ENCODE measurements around the gene MRPL40.
"Not testable (repeated sequence)": the region's sequence is repeated elsewhere in the genome, so short reads cannot be mapped to it uniquely, and the experiment has no call there.

The MRPL40 gene

DNA sequence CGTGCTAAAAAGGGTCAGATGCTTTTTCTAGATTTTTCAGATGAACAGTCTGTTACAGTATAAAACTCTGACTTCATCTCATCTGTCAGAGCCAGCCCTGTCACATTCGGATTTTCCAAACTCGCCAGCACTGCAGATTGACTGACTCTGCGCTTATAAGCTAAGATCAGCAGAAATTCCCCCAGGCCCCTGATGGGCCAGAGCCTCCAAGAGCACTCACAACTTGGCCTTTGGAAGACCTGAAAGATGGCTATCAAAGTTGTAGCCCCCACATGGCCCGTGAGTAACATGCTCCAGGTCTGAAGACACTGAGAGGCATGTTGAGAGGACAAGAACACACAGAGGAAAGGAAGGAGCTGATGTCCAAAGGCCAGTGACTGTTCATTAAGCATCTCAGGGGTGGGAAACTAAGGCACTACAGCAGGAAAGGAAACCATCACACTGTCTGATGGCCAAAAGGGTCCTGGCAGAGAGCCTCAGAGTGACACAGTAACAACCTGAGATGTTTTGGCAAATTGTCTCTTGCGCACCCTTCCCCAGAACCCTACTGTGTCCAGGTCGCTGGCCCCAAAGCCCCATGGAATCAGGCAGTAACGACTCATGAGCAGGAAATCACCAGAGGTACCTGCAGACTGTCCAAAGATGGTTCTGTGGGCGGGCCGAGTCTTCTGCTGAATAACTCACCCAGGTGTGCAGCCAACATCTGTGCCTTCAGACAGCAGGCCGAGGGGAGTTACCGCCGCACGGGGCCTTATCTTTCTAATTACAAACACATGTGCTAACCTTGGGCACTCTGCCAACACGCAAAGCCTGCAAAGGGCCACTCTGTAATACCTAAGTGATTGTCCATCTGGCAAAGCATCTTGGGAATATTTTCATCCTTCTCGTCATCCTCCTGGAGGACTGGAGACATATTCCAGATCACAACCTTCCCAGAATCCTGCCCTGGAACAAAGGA is 24.4 kb upstream of the MRPL40 start:
- DNase-seq: no peak

DNA sequence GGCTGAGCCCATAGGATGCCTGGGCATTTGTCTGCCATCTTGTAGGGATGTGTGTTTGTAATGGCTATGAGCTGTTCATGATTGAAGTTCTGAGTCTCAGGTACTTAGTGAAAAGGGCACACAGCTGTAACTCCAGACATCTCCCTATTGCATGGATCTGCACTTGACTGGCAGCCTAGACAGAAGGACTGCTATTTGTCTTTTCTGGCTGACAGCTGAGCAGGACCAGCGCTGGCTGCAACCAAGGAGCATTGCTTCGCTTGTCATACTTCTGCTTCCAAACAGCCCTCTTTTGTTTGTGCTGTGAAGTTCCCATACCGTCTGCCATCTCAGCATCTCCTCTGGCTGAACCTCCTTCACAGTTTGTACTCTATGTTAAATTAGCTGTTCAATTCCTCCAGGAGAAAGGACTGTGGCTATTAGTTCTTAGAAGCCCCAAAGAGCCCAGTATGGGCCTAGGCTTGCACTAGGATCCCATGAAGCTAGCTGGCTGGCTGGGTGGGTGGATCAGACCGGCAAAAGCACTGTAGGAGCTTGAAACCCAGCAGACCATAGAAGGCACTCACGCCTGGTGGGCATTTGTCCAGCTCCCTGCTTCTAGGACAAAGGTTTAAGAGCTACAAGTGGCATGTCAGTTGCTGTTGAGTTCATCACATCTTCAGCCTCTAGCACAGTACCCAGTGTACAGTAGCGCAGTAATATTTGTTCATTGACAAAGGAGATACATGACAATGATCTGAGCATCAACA is 21.2 kb upstream of the MRPL40 start:
- DNase-seq: no peak

DNA sequence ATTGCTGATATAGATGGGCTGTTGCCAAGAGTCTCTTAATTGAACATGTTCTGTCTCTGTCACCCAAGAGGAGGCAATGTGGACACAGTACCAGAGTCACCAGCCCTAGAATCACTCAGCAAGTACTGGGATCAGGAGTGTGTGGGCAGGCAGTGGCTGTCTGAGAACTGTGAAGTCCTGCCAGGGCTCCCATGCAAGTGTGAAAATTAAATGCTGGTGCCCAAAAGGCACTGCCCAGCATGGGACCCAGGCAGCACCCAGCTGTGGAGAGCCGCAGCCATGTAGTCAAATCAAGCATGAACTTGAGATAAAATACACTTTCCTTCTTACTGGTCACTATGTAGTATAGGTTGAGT is 20.7 kb upstream of the MRPL40 start:
- no peak for DNase-seq

DNA sequence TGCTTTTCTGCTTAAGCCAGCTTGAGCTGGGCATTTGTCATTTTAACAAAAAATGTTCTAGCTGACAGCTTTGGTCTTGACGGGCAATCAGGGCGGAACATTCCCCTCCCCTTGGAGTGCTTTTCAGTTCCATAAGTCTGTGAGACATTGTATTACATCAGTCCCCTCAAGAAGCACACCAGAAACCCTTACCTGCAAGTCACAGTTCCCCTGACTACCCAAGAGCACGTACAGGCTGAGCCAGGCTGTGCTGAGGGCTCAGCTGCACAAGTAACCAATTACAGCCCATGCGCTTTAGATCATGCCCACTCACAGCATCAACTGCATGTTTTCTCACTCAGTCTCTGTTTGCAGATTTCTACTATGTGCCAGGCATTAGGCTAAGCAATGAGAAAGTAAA is 19.9 kb upstream of the MRPL40 start:
- DNase-seq: no peak

DNA sequence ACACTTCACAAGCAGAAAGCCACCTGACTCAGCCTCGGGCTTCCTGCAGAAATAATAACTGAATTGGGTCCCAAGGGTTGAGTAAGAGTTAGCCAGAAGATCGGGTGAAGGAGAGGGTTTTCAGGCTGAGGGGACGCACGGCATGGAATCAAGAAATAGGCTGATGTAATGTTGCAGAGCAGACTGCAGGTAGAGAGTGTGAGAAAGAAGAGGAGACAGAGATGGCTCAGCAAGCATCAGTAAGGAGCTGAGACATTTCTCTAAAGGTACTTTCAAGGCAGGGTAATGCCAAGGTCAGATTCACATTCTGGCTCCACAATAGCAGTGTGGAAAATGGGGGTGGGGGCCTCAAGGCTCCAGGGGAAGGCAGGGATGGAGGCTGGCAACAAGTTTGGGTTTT is 19.4 kb upstream of the MRPL40 start:
- DNase-seq: no peak

DNA sequence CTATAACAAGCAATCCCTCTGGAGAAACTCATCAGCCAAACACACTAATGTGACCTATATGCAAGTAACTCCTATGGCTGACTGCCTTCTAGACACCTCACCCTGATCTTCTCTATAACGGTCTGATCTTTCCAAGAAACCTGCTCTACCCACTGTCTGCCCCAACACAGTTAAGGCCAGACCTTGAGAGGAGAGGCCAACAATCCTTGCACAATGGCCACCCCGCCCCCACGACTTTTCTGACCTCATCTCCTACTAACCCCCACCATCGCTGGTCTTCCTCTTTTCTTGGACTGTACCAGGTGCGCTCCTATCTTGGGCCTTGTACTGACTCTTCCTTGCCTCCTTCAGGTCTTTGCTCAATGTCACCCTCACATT is 13.3 kb upstream of the MRPL40 start:
- DNase-seq: peak; percentile 19

DNA sequence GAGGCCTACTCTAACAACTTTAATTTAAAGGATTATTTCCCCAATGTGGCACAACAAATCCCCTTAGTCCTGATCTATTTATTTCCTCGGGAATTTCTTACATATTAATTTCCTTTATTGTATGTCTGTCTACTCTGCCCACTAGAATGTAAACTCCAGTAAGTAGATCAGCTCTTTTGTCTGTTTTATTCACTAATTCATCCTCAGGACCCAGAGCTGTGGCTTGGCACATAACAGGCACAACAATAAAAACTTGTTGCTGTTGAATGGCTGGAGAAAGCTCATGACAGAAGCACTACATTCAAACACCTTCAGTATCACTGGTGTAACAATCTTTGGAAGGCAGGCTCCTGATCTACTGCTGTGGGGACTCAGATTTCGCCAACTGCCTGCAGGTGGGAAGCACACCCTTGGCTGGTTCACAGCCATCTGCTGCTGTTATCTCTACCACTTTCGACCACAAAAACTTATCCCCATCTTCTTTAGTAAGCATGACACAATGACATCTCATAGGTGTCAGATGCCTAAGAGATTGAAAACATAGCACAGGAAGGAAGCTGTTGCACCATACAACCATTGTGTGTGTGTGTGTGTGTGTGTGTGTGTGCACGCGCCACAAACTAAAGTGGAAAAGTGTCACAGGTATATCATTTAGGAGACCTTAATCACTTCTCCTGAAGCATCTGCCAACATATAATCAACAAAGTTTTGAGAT is 12.7 kb upstream of the MRPL40 start:
- DNase-seq: peak; percentile 86

DNA sequence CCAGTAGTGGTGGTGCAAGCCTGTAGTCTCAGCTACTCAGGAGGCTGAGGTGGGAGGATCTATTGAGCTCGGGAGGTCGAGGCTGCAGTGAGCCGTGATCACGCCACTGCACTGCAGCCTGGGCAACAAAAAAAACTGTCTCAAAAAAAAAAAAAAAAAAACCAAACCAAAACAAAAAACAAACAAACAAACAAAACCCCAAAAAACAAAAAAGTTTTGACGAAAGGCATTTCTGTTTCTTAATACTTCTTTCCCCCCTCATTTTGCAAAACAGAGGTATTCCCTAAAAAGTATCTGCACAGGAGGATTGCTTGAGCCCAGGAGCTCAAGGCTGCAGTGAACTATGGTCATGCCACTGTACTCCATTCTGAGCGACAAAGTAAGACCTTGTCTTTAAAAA is 12.0 kb upstream of the MRPL40 start:
- no peak for DNase-seq

DNA sequence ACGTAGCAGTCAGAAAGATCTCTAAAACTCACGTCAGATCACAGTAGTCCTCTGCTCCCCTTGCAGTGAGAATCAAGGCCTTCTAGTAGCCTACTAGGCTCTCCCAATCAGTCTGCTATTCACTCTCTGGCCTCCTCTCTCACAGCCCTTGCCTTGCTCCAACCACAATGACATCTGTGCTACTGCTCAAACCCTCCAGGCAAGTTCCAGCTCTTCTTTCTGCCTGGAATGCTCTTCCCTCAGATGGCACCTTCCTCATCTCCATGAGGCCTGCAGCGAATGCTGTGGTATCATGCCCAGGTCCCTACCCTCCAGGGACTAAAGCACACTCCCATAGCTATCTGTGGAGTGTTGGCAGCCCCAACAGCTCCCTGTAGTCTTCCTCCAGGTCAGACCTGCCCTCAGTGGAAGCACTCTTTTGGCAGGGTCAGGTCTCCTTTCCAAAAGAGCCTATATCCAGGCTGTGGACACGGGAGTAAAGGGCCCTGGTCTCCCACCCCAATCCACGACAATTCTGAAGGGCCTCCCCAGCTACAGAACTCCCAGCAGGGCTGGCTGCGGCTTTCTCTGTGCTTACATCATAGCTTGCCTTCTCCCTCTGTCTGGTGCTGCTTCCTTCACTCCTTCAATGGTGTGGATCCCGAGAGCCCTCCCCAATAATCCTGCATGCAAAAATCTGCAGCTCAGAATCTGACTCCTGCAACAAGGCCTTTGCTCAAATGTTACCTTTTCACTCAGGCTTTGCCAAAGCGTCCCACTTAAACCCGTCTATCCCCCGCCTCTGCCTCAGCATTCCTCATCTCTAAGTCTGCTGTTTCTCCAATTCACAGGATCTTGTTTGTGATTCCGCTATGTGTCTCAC is 9.7 kb upstream of the MRPL40 start:
- DNase-seq: no peak

DNA sequence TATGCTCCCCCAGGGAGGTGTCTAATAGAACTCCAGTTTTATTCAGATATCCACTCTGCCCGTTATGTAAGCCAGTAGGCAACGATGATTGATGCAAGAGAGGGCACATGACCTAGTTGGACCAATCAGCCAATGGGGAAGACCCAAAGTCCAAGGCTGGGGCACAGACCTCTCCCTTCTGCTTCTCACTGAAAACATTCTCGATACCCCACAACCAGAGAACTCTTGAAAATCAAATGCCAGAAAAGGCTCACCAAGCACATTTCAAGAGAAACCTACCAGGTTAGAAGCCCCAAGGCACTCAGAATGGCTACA is 8.2 kb upstream of the MRPL40 start:
- DNase-seq: no peak

DNA sequence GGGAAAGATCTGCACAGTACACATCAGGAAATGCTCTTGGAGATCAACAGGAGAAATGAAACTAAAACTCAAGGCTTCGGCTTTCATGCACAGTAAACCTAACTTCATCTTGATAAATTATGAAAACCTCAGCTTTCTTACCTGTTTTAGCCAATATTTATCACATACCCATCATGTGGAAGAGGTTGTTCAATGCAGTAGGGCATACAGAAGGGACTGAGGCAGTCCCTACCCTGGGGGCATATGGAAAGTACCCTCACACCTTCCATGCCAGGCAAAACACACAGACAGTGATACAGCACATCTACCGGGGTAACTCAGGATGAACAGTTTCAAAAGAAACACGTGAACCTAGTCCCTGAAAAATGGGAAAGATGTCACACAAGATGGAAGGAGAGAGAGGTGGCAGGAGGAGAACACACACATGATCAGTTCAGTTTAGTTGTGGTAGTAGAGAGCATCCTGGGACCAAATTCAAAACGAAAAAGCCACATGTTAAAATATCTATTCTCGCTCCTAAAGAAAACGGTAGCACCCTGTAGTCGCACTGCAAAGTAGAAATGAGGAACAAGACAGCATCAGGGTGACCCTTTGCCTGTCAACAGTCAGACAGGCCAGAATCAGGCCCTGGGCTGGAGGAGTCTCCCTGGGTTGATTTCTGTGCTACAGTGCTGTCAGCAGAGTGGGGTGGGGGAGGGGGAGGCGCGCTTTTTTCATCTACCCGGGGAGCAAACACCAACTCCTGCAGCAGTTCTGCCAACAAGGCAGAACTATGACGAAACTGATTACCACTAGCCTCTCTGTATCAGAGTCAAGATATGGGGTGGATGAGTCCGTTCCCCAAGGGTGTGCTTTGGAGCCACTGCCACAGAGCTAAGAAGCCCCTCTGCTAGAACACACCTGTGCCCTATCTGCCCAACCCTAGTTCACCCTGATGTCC is 2.1 kb upstream of the MRPL40 start:
- peak; percentile 62 for DNase-seq

DNA sequence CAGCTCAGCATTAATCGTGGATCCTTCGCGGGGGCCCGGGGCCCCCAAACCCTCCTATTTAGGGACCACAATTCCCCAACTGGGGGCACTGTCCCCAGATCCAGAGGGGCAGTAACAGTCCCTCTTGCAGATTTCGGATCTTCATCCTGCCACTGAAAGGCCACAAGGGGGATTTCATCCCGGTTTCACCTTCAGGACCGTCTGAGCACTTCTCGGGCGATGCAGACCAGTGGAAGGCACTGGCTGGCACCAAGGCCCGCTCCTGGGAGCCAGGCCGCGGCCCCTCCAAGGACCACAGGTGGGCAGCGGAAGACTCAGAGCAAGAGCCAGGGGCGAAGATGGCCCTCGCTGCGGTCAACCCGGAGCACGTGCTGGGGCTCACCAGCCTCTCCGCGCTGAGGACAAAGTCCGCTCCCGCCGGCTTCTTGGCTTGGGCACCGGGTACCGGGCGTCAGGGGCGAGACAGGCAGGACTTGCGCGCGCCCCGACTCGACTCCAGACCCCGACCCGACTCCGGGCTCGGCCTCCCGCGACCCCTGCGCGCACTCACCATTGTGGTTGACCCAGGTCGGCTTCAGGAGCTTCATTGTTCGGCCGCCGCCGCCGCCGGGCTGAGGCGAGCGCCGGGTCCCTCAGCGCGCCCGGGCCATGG is 1.3 kb upstream of the MRPL40 start:
- peak; percentile 29 for DNase-seq

DNA sequence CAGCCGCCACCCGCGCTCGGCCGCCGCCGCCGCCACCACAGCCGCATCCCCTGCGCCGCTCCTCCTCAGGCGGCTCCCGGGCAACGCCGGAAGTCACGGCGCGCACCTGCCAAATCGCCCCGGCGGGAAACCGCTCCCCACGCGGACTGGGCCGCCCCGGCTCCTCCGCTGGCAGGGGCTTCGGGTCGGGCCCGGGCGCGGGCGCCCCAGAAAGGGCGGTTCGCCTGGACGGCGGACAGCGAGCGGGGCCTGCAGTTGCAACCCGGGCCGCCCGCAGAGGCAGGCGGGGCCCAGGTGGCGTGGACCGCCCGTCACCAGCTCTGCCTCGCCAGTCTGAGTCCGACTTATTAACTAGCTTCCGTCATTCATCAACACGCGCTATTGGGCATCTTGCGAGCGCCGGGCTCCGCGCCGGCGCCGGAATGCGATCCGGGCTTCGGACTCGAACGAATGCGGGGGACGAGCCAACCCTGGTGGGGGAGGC is 654 bp upstream of the MRPL40 start, which contains the start of gene HIRA:
TSS of gene HIRA (minus strand) at position 85 of the 484 bp plus-strand sequence. CDS start 257 bp downstream, outside the sequence.
- DNase-seq: peak; percentile 89

DNA sequence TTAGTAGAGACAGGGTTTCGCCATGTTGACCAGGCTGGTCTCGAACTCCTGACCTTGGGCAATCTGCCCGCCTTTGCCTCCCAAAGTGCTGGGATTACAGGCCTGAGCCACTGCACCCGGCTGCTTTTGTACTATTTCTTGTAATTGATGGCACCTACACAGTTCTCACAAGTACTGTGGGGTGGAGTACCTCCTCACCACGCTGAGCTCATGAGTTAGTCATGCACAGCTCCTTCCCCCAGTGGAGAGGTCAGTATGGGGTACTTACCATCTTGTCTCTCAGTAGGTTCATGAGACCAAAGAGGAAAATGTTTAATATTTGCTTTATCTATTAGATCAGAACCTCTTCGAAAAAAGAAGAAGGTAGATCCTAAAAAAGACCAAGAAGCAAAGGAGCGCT is 2.1 kb downstream of the MRPL40 start:
- no peak for DNase-seq

DNA sequence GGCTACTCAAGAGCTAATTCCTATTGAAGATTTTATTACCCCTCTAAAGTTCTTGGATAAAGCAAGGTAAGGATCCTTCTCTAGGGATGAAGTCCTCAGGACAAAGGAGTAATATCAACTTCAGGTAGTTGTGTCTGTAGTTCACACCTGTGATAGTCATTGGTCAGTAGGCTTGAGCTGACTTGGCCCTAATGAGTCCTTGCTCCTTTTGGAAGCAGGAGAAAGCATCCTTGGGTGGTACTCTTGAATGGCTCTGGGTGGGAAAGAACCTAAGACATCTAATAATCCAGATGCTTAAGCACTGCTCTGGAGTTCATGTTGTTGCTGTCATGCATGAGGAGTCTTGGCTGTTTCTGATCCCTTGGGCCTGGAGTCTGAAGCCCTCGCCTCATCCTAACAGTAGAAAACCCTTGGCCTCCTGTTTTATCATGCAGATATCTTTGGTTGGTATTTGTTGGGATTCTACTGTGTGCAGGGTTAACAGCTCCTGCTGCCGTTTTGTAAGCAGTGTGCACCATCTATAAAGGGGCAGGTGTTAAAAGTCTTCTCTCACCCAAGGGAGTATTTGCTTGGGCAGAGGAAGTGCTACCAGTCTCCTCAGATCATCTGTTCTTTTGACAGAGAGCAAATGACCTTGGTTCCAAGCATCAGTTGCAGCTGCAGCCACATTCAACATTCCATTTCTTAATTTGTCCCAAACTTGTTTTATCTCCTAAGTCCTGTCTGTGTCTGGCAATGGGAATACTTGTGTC is 2.7 kb downstream of the MRPL40 start:
- no peak for DNase-seq

DNA sequence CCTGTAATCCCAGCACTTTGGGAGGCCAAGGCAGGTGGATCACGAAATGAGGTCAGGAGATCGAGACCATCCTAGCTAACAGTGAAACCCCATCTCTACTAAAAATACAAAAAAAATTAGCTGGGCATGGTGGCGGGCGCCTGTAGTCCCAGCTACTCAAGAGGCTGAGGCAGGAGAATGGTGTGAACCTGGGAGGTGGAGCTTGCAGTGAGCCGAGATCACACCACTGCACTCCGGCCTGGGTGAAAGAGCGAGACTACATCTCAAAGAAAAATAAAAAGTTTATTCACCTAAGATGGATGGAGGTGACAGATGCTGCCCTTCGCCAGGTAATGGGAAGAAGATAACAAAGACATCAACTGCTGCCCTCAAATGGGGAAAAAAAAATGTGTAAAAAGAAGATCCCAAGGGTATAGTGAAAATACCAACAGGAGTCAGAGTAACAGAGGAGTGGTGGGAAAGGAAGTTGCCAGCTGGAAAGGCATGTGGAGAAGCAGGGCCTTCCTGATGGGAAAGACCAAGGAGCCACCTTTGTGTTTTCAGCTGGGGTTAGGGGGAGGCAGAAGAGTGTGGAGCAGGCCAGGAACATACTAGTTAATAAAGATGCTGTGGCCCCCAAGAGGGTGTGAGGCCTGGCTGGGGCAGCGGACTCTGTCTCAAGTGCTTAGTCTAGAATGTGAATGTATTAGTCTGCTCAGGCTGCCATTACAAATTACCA is 4.3 kb downstream of the MRPL40 start:
- not testable (repeated sequence) for DNase-seq

DNA sequence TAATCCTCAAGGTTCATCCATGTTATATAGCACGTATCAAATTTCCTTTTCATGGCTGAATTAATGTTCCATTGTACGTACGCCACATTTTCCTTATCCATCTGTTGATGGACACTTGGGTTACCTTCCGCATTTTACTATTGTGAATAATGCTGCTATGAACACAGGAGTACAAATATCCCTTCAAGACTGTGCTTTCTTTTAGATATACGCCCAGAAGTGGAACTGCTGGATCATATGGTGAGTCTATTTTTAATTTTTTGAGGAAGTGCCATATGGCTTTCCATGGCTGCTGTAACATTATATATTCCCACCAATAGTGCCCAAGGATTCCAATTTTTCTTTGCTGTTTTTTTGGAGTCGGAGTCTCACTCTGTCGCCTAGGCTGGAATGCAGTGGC is 6.0 kb downstream of the MRPL40 start:
- DNase-seq: no peak

DNA sequence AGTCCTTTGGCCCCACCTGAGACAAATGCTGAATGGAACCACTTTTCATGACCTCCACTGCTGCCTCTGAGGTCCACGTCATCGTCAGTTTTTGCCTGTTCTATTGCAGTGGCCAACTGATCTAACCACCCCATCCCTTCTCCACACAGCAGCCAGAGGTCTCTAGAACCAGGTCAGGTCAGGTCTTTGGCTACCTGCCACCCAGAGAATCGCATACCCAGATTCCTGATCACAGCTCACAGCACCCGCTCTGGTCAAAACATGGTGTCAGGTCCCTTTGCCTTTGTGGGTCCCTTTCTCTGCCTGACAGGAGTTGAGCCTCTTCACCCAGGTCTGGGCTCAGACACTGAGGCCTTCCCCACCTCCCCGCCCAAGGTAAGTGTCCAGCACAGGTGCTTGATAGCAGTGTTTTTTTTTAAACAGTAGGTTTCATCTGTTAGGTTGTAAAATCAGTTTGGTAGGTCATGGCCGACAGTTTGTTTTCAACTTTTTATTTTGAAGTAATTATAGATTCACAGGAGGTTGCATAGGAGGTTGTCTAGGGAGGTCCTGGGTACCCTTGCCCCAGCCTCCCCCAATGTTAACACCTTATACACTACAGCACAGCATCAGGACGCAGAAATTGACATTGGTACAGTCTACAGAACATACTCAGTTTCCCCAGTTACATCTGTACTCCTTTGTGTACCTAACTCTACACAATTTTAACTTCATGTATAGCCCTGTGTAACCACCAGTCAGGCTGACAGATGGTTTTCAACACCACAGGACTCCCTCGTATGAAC is 8.3 kb downstream of the MRPL40 start:
- no peak for DNase-seq

All from activated CD4-positive, alpha-beta T cell treated with anti-CD3 and anti-CD28 coated beads, Interleukin-10, Interleukin-2, amounts not matched to agents 100 ng/mL and 50 ng/mL, durations not matched to agents 16 hours and 8 hours (primary cell).